HG03135 (cell line): ENCODE measurements around the gene ZNF22.
A peak's percentile ranks its signal among the peaks of the same experiment; 100 is the strongest.

ENCODE experiments used
- ATAC-seq: cut with Tn5 transposase; IDR thresholded peaks from one replicate; pipeline ENCODE4 v1.9.1; 2021; ENCODE audit warnings: mild to moderate bottlenecking, moderate library complexity; ENCODE audit not compliant: unreplicated experiment

Gene ZNF22

DNA sequence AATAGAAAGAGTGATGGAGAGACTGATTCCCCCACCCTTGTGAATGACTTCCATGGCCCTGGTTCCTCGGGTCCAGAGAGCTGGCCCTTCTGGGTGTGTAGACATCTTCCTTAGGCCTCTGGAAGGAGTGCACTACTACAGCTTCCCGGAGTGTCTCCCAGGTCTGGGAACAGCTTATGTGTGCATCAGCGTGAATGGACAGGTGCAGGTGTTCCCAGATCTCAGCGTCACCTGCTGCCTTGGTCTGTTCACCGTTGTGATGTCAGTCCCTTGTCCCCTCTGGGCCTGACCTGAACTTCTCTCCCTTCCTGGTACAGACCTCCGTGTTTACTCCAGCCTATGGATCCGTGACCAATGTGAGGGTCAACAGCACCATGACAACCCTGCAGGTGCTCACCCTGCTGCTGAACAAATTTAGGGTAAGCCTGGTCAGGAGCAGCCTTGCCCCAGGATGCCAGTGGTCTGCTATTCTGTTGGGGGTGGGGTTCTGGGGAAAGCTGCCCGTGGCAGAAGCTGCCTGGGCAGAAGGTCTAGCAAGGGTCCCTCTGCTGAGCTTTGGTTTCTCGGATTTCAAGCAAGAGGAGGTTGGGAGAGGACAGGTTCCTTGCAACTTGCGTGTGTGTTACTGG is 11.7 kb upstream of the ZNF22 start:
- no peak for ATAC-seq

DNA sequence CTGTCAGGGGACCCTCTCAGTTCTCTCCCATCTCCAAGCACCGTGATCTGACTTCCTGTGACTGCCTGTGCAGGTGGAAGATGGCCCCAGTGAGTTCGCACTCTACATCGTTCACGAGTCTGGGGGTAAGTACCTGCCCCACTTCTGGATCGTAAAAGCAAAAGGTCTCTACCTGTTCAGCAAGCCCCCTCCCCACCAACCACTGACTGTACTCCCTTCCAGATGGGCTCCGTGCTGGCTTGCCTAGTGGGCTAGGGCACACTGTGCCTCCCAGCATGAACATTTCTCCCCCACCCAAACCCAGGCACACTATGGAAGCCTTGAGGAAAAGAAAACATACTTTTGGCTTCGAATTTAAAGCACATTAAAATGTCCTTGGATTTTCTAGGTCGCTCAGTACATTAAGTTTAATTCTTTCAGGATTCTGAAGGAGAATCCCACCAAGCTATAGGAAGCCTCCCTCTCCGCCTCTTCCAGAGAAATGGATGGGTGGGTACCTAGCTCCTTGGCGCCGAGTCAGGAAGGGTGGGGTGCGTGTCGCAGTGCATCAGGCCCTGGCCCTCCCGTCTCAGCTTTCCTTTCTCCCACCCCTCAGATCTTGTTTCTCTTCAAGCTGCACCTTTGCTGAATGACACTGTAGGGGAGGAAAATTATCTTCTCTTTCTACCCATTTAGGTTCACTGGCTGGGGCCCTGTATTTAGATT is 11.0 kb upstream of the ZNF22 start:
- no peak for ATAC-seq

DNA sequence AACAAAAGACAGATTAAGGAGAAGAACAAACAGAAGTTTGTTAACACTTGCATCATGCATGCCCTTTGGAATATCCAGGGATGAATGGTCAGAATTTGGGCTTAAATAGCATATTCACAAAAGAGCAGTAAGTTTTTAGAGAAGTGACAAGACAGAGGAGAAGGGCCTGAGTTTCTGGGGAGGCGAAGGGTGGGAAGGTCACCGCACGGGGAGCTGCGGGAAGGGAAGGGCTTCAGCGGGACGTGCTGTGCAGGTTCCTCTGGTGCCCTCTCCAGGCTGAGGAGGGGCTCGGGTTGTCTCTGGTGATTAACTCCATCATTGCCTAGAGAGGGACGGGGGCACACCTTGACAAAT is 10.4 kb upstream of the ZNF22 start:
- no peak for ATAC-seq

DNA sequence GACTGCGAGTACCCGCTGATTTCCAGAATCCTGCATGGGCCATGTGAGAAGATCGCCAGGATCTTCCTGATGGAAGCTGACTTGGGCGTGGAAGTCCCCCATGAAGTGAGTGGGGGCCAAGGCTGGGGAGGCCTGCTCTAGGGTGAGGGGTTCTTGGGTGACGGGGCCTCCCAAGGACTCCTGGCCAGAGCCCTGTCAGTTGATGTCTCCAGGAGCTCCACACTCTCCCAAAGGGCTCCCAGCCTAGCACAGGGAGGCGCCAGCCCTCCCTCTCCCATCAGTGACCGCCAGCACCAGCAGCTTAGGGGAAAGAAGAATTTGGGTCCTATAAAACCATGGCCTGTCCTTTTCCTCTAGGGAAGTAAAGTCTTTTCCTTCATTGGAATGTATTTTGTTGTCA is 9.8 kb upstream of the ZNF22 start:
- no peak for ATAC-seq

DNA sequence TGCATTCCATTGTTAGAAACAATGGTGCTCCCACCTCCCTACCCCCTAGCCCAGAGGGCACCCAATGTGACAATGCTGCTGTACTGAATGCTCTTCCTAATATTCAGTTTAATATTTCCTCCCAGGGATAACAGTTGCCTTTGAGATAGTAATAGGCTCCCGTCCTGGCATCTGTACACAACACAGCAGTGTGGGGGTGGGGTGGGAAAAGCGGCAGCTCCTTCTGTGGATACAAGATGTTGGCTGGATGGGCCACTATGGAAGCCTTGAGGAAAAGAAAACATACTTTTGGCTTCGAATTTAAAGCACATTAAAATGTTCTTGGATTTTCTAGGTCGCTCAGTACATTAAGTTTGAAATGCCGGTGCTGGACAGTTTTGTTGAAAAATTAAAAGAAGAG is 9.2 kb upstream of the ZNF22 start:
- no peak for ATAC-seq

DNA sequence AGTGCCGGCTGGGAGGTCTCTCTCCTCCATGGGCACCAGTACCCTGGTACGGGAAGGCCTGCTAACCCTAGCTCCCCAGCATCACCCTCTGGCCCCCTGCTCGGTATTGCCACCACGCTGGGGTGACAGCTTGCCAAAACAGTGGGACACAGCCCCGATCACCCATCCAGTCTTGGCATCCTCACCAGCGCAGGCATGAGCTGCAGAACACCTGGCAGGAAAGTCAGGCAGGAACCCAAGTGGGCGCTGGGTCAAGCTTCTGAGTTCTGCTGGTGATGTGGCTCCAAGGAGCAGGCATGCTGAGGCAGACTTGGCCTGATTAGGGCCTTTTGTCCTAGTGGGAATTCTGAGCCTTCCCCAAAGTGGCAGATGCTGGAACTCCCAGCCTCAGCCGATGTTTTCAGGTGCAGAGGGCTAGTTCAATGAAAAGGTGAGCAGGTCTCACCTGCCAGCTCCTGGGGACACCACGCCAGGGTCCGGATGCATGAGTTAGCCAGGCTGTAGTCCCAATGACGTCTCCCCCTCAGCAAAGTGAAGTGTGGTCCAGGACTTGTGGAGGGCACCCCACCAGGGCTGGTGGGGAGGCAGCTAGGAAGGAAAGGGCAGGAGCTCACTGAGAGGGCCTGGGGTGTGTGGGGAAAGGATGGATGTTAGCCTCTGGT is 8.5 kb upstream of the ZNF22 start:
- ATAC-seq: no peak

DNA sequence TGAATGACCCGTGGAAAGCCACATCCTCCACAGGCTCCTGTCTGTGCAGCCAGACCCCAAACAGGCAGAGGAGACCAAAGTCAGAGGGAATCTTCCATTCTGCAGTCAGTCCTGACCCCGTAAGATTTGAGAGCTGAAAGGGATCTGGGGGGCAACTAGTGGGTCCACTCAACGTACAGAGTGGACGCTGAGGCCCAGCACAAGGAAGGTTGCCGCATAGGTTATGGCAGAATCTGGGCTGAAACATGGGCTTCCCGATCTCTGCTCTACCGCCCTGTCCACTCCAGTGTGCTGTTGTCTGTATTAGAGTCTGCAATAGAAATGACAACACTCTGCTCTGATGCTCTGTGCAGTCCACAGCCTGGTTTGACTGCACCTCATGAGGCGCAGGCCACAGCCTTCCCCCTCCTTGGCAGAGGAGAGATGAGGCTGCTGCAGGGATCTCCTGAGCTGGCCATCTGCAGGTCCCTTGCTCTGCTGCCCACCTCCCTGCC is 7.9 kb upstream of the ZNF22 start:
- ATAC-seq: no peak

DNA sequence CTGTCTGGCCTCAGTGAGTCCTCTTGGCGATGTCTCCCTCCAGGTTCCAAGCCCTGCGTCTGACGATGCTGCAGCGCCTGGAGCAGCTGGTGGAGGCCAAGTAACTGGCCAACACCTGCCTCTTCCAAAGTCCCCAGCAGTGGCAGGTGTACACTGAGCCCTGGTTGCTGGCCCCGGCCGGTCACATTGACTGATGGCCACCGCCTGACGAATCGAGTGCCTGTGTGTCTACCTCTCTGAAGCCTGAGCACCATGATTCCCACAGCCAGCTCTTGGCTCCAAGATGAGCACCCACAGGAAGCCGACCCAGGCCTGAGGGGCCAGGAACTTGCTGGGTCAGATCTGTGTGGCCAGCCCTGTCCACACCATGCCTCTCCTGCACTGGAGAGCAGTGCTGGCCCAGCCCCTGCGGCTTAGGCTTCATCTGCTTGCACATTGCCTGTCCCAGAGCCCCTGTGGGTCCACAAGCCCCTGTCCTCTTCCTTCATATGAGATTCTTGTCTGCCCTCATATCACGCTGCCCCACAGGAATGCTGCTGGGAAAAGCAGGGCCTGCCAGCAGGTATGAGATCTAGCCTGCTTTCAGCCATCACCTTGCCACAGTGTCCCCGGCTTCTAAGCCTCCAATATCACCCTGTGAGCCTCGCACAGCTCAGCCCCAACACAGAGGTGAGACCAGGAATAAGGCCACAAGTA is 7.3 kb upstream of the ZNF22 start:
- no peak for ATAC-seq

DNA sequence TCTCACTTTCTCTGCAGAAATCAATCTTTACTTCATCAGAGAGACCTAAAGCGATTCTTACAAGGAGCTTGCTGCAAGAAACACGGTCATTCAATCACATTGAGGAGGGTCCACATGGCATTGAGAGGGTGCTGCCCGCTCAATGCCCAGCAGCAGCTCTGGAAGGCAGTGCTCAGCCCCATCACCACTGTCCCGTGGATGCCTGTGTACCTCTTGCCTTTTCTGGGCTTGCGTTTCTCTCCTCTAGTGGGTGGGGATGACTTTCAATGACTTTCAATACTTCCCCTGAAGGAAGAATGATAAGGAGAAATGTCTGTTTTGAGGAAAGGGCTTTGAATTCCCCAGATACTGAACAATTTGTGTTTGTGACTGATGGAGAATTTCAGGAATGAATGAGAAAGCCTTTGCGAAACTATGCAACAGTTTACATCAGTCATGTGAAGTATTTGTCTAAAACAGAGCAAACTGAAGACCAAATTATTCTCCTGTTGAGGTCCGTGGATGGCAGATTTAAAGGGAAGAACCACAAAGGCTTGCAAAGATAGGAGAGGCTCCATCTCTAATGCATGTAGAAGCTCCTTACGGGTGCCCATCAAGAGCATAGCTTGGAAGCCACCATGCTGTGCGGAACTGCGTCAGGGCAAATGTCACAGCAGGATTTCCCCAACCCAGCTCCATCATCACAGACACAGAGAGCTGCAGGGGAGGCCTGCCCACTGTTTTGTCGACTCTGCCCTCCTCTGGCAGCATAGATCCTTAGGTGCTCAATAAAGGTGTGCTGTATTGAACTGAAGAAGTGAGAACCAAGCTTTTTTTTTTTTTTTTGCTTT is 6.6 kb upstream of the ZNF22 start:
- ATAC-seq: no peak

DNA sequence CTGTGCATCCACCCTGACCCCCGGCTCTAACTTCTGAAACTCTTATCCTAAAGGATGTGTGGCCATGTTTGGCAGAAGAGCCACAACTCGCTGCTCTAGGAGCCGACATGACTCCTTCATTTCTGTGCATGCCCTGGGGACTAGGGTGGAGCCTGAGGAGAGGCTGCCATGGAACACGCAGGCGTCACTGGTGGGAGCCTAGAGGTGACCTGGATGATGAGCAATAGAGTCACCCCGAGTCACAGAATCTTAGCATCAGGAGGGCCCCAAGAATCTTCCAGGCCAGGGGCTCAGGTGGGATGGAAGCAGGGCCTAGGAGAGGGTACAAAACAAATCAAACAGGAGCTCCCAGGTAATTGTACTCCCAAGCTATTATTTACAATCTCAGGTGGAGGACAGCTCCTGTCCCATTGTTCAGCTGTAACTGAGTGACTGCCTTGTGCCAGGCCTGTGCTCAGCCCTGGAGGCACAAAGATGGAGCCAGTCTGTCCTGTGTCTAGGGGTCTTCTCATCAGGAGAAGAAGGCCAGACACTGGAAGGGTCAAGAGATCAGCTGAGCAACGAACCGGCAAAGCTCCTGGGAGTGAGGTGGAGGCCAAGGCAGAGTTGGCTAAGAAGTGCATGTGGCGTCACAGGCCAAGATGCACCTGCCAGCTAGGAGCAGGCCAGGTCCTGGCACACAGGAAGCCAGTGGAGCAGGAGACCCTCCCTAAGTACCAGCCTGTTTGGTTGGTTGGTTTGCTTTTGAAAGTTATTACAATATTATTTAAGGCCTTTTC is 5.8 kb upstream of the ZNF22 start:
- ATAC-seq: no peak

DNA sequence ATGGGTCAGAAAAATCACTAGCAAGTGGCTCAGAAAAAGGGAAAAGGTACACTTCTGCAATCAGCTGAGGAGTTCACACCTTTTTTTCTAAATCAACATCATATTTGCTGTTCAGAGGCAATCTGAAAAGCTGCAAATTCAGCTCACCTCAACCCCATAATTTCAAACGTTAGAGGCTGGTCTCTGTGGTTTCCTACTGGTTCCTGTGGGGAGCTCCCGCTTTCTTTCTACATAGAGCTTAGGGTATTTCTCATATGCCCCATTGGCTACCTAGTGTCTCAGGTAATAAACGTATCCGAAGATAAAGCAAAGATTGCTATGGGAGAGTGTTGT is 5.2 kb upstream of the ZNF22 start:
- no peak for ATAC-seq

DNA sequence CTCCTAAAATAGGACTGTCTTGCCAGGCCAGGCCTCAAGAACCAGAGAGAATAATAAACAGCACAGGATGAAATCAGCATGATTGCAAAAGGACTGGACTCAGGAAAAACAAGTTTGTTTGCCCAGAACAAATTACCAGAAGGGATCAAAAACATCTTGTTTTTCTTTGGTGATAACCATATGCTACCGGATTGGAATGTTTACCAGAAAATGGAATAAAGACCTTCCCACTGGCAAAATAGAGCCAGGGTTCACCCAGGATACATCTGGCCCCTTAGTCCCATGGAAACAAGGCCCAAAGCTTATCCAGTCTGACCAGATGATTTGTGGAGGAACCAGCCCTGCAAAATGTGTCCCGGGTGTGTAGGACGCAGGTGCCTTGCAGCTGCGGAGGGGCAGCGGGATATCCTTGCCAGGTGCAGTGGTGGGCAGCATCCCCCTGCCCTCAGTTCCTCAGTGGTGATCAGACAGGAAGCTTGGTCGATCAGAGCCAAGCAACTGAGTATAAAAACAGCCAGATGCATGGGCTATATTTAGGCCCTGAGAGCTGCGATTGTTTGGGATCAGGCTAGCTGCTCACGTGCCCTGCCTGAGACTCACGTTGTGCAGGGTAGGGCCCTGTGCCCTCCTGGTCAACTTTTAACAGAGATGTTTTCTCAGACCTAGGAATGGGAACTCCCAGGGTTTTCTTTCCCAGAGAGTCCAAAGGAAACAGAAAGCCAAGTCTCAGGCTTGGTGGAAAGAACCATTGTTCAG is 4.6 kb upstream of the ZNF22 start:
- no peak for ATAC-seq

DNA sequence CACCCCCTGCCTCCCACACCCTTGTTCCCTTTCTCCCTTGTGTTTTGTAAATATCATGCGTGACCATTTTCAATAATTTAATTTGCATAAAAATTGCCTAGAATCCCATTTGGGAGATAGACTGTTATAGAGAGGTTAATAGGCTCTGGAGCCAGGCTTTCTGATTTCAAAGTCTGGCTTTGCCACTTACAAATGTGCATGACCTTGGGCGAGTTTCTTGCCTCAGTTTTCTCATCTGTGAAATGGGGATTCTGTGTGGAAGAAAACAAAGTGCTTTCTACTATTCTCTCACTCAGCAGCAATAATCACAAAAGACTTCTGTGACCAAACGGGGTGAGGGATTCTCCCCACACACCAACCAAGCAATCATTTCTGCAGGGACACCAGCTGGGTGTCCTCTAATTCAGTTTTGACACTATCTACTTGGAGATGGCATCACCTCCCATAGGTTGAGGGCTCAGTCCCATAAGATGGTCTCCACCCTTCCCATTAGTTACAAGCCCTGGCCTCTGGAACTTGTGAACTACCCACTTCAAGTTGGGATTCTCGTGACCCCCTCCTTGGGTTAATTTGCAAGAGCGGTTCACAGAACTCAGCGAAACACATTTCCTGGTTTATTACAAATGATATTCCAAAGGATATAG is 3.5 kb upstream of the ZNF22 start:
- ATAC-seq: no peak

DNA sequence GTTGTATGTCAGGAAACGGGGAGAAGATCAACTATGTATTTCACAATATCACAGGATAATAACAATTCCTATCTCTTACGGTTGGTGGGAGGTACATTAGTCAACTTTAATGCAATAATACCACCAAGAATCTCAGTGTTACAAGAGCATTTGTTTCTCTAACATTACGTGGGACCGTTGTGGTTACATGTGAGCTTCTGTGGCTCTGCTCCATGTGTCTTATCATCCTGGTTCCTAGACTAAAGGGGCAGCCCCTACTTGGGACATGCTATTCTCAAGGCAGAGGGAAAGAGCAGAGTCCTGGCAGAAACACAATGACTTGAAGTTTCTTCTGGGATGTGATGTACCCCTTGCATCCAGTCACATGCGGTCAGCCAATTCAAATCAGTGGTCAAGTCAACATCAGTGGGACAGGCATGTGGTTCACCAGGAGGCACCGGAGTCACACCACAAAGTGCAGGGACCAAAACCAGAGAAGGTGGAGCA is 2.5 kb upstream of the ZNF22 start:
- ATAC-seq: no peak

DNA sequence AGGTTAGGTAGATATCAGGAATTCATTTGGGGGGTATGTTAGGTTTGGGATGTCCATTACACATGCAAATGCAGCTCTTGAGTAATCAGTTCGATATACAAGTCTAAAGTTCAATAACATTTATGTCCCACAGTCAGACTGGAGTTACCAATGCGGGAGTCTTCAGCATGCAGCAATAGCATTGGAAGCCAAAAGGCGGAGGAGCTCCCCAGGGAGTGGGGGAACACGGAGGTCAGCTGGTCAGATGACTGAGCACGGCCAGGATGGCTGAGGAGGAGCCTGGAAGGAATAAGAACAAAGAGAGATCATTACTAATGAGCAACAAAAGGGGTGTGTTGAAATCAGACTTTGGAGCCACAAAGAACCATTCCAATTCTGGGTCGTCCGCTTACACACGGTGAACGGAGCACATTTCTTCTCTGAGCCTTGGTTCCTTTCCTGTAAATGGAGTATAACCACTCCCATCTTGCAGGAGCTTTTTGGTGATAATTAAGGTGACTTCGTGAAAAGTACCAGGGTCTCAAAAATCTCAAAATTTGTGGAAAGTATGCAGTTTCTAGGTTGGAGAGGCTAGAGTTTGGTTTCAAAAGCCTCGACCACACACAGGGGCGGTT is 478 bp upstream of the ZNF22 start:
- ATAC-seq: no peak

DNA sequence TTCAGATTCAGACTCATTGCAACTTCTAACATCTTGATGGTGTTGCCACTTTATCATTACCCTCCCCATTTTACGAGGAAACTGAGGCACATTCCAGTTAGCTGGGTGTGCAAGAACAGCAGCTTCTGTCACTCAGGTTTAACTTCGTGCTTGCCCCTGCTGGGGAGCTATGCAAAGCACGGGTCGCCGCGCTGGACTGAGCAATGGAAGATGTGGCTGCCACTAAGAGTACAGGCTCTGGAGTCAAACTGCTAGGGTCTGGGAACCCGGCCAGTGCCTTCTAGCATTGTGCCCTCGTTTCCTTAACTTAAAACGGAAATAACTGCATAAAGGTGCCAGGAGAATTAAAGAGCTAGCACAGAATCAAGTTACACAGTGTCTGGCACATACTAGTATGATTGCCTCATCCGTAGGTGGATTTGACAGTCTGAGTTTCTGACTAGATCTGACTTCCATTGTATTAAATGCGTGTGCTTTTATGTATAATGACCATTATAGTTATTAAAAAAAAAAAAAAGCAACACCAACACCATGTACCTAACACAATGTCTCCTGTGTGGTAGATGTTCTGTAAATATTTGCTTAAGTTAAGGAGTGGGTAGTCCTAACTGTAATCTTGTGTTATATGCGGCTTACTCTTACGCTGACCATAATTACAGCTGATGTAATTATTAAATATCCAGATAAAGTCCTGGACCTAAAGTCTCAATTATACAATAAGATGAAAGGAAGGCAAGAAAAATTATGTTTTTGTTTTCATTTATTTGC is 842 bp downstream of the ZNF22 start:
- ATAC-seq: peak; percentile 87

DNA sequence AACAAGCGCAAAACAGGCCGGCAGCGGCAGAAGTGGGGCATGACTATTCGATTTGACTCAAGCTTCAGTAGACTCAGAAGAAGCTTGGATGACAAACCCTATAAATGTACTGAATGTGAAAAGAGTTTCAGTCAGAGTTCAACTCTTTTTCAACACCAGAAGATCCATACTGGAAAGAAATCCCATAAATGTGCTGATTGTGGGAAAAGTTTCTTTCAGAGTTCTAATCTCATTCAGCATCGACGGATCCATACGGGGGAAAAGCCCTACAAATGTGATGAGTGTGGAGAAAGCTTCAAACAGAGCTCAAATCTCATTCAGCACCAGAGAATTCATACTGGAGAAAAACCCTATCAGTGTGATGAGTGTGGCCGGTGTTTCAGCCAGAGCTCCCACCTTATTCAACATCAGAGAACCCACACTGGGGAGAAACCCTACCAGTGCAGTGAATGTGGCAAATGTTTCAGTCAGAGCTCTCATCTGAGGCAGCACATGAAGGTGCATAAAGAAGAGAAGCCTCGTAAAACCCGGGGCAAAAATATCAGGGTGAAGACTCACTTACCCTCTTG is 2.8 kb downstream of the ZNF22 start:
- ATAC-seq: no peak
